ENCODE results near the gene LIN52.
A peak's percentile ranks its signal among the peaks of the same experiment; 100 is the strongest.

Gene LIN52

GRCh38 chr14:74084277-74085046, at the start of gene LIN52, which contains the start of gene ALDH6A1:
TSS of gene LIN52 (plus strand) at chr14:74084956. CDS start at chr14:74084975, 19 bp downstream.
TSS of gene ALDH6A1 (minus strand) at chr14:74084453. CDS start at chr14:74084394, 59 bp downstream.
- peak; percentile 100 for DNase-seq

- DNase-seq, result no peak
Measured at GRCh38 chr14:74035556-74035955, 49.2 kb upstream of the LIN52 start.

GRCh38 chr14:74038020-74038859, 46.5 kb upstream of the LIN52 start:
- DNase-seq, result peak; percentile 42 to 89

- DNase-seq, result no peak
Measured at GRCh38 chr14:74042296-74042695, 42.5 kb upstream of the LIN52 start.

- DNase-seq, result no peak
Measured at GRCh38 chr14:74045522-74045921, 39.2 kb upstream of the LIN52 start.

GRCh38 chr14:74048281-74048680, 36.5 kb upstream of the LIN52 start:
- DNase-seq, result no peak

GRCh38 chr14:74049876-74050495, 34.8 kb upstream of the LIN52 start:
- peak in 1 of 2 donors; percentile 17 for DNase-seq

GRCh38 chr14:74062809-74063150, 22.0 kb upstream of the LIN52 start:
- DNase-seq, result no peak

GRCh38 chr14:74064426-74064825, 20.3 kb upstream of the LIN52 start:
- peak; percentile 20 to 21 for DNase-seq

- peak; percentile 27 to 30 for DNase-seq
Measured at GRCh38 chr14:74064883-74065282, 19.9 kb upstream of the LIN52 start.

GRCh38 chr14:74065746-74066575, 18.8 kb upstream of the LIN52 start:
- DNase-seq, result no peak

- no peak for DNase-seq
Measured at GRCh38 chr14:74077401-74077800, 7.4 kb upstream of the LIN52 start.

- no peak for DNase-seq
Measured at GRCh38 chr14:74080820-74081460, 3.8 kb upstream of the LIN52 start.

- DNase-seq, result no peak
Measured at GRCh38 chr14:74081491-74081890, 3.3 kb upstream of the LIN52 start.

- no peak for DNase-seq
Measured at GRCh38 chr14:74083161-74083560, 1.6 kb upstream of the LIN52 start.

GRCh38 chr14:74083784-74084276, 926 bp upstream of the LIN52 start:
- DNase-seq, result no peak

- DNase-seq, result no peak
Measured at GRCh38 chr14:74085047-74085637, 386 bp downstream of the LIN52 start.

GRCh38 chr14:74085828-74086227, 1.1 kb downstream of the LIN52 start:
- DNase-seq, result peak; percentile 12 to 31

- DNase-seq, result peak; percentile 34 to 36
Measured at GRCh38 chr14:74089251-74090020, 4.7 kb downstream of the LIN52 start.

GRCh38 chr14:74105381-74105780, 20.6 kb downstream of the LIN52 start:
- DNase-seq, result no peak

GRCh38 chr14:74109369-74109768, 24.6 kb downstream of the LIN52 start:
- DNase-seq, result no peak

Measured in inflammatory macrophage treated with lipopolysaccharide for 1 hour (primary cell).